Kidney (tissue), 14 donors: ENCODE results near the gene PLEKHA3. TPM values are rescaled to one million over a fixed set of nuclear protein-coding genes. Genes with fewer than 3 reads are reported as not detected.

Source experiments
- DNase-seq, 5 donors: peaks; one replicate each; pipeline ENCODE4 v3.0.0-alpha.2; 2013 to 2020
- FAIRE-seq: peaks from 2 replicates; lab custom pipeline; 2012; peaks lifted over from hg19 to GRCh38; lab: Jason Lieb, UNC
- H3K27ac ChIP-seq, 2 donors: one replicate each; pipeline ENCODE4 v1.7.0; 2013; ENCODE audit warnings: low read depth in 2 of 2, low read length in 2 of 2, inconsistent platforms in 1 of 2
- H3K27me3 ChIP-seq: one replicate; pipeline ENCODE4 v1.7.1; 2013; ENCODE audit warnings: low read length, inconsistent platforms; ENCODE audit not compliant: control insufficient read depth, insufficient read depth
- H3K36me3 ChIP-seq, 3 donors: one replicate each; pipeline versions ENCODE4 v1.7.0 to v1.7.1; 2013; ENCODE audit warnings: low read length in 3 of 3, control low read depth in 1 of 3, inconsistent platforms in 1 of 3; ENCODE audit not compliant: insufficient read depth in 3 of 3, control insufficient read depth in 2 of 3
- H3K4me1 ChIP-seq, 3 donors: one replicate each; pipeline versions ENCODE4 v1.7.0 to v1.7.1; 2013; ENCODE audit warnings: low read length in 3 of 3, inconsistent platforms in 1 of 3, low read depth in 1 of 3; ENCODE audit not compliant: control insufficient read depth in 2 of 3, insufficient read depth in 2 of 3
- H3K4me3 ChIP-seq, 3 donors: one replicate each; pipeline versions ENCODE4 v1.7.0 to v1.8.1; 2013; ENCODE audit warnings: low read length in 3 of 3, control low read depth in 1 of 3, inconsistent platforms in 1 of 3
- H3K9ac ChIP-seq, 3 donors: one replicate each; pipeline versions ENCODE4 v1.7.0 to v1.7.1; 2013; ENCODE audit warnings: low read length in 3 of 3, control low read depth in 1 of 3, inconsistent platforms in 1 of 3
- H3K9me3 ChIP-seq, 3 donors: one replicate each; pipeline versions ENCODE4 v1.7.0 to v1.7.1; 2013; ENCODE audit warnings: low read length in 3 of 3, control low read depth in 1 of 3, inconsistent platforms in 1 of 3; ENCODE audit not compliant: control insufficient read depth in 2 of 3, insufficient read depth in 1 of 3
- CTCF ChIP-seq: IDR thresholded peaks from 3 replicates; pipeline ENCODE4 v1.5.1; 2012; ENCODE audit warnings: mild to moderate bottlenecking, moderate library complexity, borderline replicate concordance; ENCODE audit not compliant: insufficient read depth; ENCODE audit errors: extremely low read depth
- intact Hi-C: fragments of 100-400 bp; cut with DNase I; formaldehyde crosslinking; loops from one replicate; pipeline ENCODE4 v1.11.1; 2022
- polyA plus RNA-seq: library from polyadenylated mRNA; stranded (reverse); fragments of 350-450 nt; fragmentation: Illumina TruSeq; extraction: RNeasy Lipid Tissue Mini Kit (QIAGEN cat#74804); gene quantifications from one replicate; pipeline ENCODE4 v1.2.3, GENCODE V29; 2014; ENCODE audit warnings: low read depth, low replicate concordance; ENCODE audit not compliant: insufficient read depth
- total RNA-seq: library from RNA; stranded (reverse); fragmentation: NEBNext Ultra II Directional; extraction: Animal tissue kit (Norgen Biotek cat#: 25700); gene quantifications from one replicate; pipeline ENCODE4 v1.2.1, GENCODE V29; 2021
- donor health status: control.
- donor health status: control.
- donor health status: control.
- donor health status: control.
- donor health status: control.
- donor health status: DM: yes; HTN: yes; CAD: no.
- donor health status: Normal renal cell carcinoma (clear cell type).

PLEKHA3 gene
- total and polyA plus RNA-seq, 2 donors from 2014 or later: 9.4 to 34.2 TPM

GRCh38 chr2:178542161-178542560 lies 61.9 kb downstream of the PLEKHA3 start:
- DNase-seq (no peak), FAIRE-seq (no peak)
- no peaks in the 10 kb centered on the region for H3K4me1 ChIP-seq
- no peak overlapping the region for H3K4me3 ChIP-seq
- H3K9me3 ChIP-seq: no peaks in the 10 kb centered on the region
- H3K27ac ChIP-seq: no peak overlapping the region
- H3K27me3 ChIP-seq: no peaks in the 10 kb centered on the region
- H3K9ac ChIP-seq: no peak overlapping the region
- peaks cover 0 to 28% (median 15%) of the 10 kb centered on the region in 3 donors for H3K36me3 ChIP-seq
- TF ChIP-seq CTCF: no peak
- intact Hi-C loops: no loop called here

- no peak for TF ChIP-seq CTCF
- Histone ChIP-seq H3K4me1 (no peaks in the 10 kb centered on the region), H3K27me3 (no peaks in the 10 kb centered on the region), H3K9me3 (no peaks in the 10 kb centered on the region), H3K27ac (no peak overlapping the region), H3K4me3 (no peak overlapping the region), H3K9ac (no peak overlapping the region), H3K36me3 (peaks cover 0 to 25% (median 15%) of the 10 kb centered on the region in 3 donors)
- FAIRE-seq (no peak), DNase-seq (no peak)
- intact Hi-C loops: no loop called here
Observed at GRCh38 chr2:178542569-178542968, 62.3 kb downstream of the PLEKHA3 start.

- no peak overlapping the region for H3K9ac ChIP-seq
- DNase-seq: no peak
- no peaks in the 10 kb centered on the region for H3K27me3 ChIP-seq
- no peak overlapping the region for H3K27ac ChIP-seq
- no peak overlapping the region for H3K4me3 ChIP-seq
- FAIRE-seq: no peak
- no peaks in the 10 kb centered on the region for H3K4me1 ChIP-seq
- peaks cover 0 to 11% (median 3%) of the 10 kb centered on the region in 3 donors for H3K36me3 ChIP-seq
- H3K9me3 ChIP-seq: no peaks in the 10 kb centered on the region
- intact Hi-C loops: no loop called here
- no peak for TF ChIP-seq CTCF
Observed at GRCh38 chr2:178550352-178550751, 70.1 kb downstream of the PLEKHA3 start.

- no peaks in the 10 kb centered on the region for H3K9me3 ChIP-seq
- peaks cover 0 to 5% (median 0%) of the 10 kb centered on the region in 3 donors for H3K36me3 ChIP-seq
- H3K4me3 ChIP-seq: no peak overlapping the region
- intact Hi-C loops: no loop called here
- no peaks in the 10 kb centered on the region for H3K27me3 ChIP-seq
- TF ChIP-seq CTCF: no peak
- FAIRE-seq (no peak), DNase-seq (no peak)
- H3K4me1 ChIP-seq: no peaks in the 10 kb centered on the region
- H3K27ac ChIP-seq: no peak overlapping the region
- no peak overlapping the region for H3K9ac ChIP-seq
Observed at GRCh38 chr2:178553047-178553446, 72.8 kb downstream of the PLEKHA3 start.
